ENCODE measurements around the gene RTN4RL1.
"Not testable (repeated sequence)": the region's sequence is repeated elsewhere in the genome, so short reads cannot be mapped to it uniquely, and the experiment has no call there.

The RTN4RL1 gene

DNA sequence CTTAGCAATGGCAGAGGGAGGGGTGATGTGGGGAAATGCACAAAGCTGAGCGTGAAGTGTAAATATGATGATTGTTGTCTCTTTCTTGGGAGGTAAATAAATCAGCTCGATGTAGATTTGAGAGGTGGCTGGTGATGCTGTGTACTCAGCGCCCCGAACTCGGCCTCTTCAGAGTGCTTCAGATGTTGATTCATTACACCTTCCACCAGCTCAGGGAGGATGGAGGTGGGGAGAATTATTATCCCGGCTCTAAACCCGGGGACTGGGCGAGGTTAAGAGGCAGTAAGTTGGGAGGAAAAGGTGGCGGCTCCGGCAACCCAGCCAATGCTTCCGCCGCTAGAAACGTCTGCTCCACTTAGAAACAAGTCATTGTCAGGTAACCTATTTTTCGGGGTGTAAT, 108.8 kb downstream of the RTN4RL1 start:
- no peak for DNase-seq

DNA sequence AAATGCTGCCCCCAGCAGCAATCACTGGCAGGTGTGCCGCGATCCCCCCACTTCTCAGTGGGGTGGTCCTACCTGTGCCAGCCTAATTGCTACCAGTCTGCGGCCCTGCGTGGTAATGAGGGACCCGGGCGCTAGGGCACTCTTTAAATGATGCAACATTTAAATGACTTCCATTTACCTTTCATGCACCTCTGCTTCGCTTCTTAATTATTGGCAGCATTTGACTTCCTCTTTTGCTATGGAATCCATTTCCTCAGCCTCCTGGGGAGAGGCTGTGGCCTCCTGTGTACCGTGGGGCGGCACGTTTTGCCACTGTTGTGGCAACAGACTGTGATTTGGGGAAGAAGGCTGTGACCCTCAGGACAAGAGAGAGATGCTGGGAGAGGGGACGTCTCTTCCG, 109.2 kb downstream of the RTN4RL1 start:
- peak in 1 of 2 experiments; percentile 7 for DNase-seq

DNA sequence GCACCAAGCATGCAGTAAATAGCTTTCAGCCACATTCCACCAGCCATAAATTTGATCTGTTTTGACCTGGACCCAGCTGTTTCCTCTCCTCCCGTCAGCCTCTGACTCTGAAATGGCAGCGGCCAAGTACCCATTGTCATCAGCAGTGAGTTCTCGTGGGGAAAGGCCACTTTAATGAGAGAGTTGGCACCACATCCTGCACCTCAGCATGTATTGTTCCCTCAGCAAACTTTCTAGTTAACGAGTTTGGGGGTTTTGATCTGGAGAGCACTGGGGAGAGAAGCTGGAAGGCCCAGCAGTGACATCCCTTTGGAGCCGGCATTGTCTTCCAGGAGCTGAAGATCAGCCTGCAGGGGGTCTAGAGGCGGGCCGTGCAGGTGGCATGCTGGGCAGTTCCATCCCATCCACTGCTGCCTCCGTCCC, 110.5 kb downstream of the RTN4RL1 start:
- no peak for DNase-seq

DNA sequence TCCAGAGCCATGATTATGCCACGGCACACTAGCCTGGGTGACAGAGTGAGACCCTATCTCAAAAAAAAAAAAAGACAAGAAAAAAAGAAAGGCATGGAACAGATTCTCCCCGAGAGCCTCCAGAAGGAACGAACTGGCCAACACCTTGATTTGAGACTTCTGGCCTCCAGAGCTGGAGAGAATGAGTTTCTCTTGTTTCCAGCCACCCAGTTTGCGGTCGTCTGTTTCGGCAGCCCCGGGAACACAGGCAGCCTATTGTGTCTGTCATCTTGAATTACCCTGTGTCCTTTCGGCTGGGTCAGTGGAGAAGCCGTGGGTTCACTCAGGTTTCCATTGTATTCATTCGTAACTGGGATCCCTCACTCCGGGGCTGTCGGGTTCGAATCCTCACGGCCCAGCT, 111.4 kb downstream of the RTN4RL1 start:
- no peak for DNase-seq

DNA sequence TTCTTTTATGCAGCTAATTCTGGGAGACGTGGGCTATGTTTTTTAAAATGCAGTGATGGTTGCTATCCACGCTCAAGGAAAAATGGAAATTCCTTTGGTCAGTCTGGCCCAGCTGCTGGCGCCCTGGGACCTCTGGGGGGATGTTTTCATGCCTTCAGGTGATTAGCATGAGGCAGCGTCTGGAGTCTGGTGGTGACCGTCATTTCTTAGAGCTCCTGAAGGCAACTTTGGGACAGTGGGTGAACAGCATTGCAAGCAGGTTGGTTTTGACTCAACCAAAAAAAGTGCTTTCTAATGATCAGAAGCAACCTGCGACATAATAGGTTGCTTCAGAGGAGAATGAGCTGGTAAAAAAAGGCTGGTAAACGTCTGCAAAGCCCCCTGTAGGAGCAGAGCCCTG, 113.0 kb downstream of the RTN4RL1 start:
- DNase-seq: no peak

DNA sequence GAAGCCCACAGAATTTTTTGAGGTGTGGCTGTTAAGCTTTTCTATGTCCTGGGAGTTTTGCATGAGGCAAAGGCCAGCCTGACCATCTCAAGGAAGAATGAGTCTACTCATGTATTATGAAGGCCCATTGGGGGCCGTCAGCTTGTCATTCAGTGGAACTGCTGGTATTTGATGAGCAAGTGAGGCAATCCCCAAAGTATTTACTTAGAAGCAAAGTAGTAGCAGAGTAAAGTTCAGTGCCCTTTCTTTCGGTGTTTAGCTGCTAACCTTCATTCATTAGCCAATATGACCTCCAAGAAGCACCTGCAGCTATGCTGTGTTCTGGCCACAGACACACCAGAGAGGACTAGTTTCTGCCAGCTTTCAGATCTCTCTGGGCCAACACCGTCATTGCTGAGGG, 115.1 kb downstream of the RTN4RL1 start:
- no peak for DNase-seq

DNA sequence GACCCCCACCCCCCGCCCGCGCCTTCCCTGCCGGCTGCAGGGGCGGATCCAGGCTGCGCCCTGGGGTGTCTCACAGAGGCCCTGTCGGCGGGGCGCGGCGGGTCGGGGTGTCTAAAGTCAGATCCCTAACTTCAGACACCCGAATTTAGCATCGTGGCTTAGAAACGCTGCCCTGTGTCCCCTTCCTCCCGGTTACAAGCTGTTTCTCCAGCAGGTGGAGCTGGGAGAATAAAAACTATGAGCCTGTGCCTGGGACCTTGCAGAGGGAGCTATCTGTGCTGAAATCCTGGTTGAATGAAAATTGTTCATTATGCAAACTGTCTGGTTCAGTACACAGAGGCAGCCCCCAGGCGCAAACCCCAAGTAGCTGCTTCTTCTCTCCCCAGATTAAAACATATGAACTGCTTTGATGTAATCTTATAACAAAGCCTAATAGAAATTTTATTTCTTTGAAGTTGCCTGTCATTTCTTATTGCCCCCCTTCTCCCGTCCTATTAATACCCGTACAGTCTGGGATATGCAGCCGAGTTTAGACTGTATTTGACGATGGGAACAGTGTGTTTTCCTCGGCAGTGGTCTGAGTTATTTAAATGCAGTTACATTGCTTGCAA, 116.3 kb downstream of the RTN4RL1 start:
- DNase-seq: peak; percentile 53 to 78

DNA sequence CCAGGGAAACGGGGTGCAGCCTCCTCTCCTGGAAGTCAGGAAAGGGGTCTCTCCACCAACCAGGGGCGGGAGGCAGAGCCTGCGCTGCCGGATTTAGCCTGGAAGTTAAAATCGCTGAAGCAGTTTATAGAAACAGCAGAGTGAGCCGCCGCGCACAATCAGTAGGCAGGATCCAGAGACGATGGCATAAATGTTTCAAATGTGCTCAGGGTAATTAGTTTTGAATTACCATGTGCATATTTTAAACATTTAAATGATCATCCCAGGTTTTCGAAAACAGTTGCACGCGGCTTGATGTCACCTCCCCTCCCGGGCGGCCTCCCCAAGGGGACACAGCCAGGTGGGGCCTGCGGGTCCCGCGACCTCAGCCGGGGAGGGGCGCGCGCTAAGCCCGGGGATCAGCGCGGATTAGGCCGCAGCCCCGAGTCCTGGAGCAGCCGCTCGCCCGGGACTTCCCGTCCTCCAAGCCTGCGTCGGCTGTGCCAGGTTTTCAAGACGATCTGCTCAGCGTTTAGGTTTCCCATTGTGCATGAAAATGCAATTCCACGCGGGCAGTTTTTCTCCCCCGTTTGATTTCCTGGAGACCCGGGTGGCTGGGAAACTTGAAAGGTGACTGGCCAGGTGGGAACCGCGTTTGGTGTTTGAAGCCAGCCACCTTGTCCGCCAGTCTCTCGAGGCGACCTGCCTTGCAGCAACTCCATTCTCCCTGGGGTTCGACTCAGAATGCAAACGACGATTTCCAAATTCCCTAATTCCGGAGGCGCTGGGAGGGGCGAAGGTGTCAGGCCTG, 117.0 kb downstream of the RTN4RL1 start:
- DNase-seq: peak in 1 of 2 experiments; percentile 6

DNA sequence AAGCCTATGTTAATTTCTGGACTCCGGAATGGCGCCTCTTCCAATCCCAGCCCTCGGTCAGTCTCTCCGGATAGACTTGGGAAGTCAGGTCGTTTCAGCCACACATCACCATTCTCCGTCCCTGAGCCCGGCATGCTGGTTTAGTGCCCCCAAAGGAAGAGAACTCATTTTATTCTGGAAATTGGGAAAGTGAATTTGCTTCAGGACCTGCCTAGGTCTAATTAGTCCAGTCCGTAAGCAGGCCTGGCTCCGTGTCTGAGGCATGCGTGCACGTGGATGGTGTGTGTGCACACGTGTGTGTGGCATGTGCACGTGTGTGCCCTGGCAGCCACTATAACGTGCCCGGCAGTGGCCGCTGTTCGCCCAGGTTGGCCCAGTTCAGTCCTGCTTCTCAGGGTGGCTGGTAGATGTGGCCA, 117.9 kb downstream of the RTN4RL1 start:
- DNase-seq: no peak

DNA sequence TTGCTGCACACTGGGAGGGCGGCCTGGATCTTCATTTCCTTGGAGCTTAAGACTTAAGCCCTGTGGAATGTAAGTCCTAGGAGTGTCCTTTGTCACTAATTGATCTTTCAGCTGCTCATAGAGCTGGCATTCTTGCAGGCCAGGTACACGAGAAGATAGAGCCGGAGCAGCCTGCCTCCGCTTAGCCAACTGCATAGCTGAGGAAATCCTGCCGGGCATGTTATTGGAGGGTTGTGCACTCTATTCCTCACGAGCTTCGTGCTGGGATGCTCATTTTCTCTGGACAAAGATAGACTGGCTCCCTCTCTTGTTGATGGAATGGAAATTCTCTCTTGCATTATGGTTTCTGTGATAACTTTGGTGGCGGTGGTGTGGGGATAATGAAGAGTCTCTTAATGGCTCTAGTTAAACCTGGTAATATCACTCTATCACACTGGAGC, 118.5 kb downstream of the RTN4RL1 start:
- DNase-seq: no peak

DNA sequence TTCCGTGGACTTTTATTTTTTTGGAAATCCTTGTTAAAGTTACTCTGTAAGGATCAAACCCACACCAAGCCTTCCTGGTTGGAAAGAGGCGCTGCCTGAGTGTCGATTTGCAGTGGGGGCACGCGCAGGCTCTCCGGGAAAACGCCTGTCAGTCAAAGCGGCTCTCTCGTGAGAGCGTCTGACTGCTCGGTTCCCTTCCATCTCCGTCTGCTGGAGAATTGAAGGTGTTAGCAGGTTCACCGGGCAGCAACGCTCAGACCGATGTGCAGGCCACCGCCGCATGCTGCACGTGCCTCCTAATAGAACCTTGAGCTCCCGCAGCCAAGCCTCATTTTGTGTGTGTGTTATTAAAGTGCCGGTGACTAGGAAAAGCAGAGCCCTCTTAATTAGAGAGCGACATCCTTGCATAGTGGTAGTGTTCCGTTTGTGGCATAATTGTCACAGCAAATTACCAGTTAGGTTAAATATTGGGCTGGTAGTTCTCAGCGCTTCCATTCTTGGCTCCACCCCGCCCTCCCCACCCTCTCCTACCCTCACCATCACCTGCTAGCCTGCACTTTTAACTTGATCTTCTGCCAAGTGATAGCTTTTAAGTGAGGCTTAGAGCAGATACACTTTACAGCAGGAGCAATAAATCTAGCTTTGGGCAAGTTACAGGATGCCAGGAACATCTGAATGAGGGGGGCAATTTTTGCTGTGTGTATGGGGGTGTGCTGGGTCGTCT, 119.8 kb downstream of the RTN4RL1 start:
- no peak for DNase-seq

DNA sequence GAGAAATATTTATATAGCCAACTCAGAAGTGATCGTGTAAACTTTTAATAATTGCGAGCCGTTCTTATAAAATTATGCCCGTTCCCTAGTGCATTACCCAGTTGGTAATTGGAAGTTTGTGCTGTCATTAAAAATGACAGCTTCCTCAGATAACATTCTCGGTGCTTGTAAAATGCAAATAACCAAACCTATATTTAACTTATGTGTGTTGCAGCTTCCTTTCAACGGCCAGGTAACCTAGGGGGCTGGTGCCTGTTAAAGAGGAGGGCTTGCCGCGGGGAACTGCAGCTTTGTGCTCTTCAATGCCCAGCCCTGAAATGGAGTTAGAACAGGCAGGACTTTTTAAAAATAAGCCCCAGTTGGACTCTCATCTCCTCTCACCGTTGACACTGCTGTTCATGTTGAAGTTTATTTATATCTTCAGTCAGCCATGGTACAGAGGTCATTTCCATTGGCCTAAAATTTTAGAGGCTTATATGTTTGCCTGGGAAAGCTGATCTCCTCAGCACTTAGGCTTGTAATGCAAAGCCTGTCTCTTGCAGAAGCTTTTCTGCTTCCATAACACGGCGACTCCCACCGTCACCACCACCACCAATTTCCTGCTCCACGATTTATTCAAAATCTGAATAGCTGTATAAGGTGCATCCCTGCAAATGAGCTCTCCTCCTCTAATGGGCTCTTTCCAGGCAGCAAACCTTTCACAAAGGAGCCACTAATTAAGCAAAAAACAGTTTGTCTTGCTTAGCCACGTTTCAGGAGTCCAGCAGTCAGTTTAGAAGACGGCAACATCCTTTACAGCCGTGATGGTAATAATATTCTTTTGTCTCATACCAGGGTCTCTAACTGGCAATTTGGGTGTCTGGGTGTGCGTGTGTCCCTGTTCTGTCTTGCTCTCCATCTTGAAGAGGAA, 120.6 kb downstream of the RTN4RL1 start:
- no peak for DNase-seq

DNA sequence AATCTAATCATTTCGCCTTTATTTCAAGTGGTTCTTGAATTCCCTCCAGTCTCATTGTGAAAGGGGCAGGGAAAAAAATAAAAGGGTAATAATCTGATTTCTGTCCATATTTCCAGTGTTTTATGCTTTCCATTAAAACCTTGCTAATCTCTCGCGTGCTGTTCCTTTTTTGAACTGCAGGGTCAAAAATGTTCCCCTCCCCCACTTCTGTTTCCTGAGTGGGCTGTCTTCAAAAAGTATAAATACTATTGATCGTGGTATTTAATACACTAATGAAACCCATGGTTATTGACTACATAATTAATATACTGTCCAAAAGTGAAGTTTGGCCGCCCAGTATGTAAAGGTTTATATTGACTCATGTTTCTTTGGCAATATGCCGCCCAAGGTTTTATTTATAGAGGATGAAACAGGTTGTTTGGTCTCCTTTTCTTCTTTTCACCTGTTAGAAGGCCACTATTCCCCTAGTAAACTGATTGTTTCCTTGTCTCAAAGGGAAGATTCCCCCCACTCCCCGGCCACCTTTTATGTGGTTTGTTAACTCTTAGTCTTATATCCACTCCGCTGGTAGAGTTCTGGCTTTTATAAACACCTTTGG, 125.6 kb downstream of the RTN4RL1 start:
- DNase-seq: no peak

DNA sequence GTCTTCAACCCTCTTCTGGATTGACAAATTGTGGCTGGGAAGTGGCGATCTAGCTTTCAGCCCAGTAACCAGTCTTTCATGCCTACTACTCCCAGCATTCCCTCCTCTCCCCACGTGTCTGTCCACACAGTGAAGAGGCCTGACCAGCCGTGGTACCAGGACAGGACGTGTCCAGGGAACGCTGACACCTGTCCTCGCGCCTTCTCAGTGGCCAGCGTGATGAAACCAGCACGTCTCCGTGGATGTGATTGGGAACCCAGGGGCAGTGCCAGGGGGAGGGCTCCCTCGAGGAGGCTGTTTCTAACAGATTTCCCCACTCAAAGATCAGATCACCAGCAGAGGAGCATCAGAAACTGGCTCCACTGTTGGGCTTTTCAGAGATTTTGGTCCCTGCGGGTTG, 126.3 kb downstream of the RTN4RL1 start:
- no peak for DNase-seq

DNA sequence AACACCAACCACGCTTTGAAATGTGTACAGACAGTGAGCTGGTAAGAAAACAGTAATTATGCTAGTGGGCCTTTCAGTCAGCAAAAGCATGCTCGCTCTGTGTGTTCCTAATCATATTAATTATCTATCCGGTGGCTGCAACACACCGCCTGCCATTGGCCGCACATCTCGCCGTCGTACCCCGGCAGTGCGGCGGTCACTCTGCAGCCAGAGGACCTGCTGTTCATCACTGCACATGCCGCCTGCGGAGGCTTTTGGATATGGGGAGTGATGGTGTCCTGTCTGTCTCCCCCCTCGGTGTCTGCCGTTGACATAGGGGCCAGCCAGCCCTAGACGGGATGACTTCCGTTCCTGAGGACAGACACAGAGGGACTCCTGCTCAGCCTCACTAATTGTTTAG, 126.8 kb downstream of the RTN4RL1 start:
- no peak for DNase-seq

DNA sequence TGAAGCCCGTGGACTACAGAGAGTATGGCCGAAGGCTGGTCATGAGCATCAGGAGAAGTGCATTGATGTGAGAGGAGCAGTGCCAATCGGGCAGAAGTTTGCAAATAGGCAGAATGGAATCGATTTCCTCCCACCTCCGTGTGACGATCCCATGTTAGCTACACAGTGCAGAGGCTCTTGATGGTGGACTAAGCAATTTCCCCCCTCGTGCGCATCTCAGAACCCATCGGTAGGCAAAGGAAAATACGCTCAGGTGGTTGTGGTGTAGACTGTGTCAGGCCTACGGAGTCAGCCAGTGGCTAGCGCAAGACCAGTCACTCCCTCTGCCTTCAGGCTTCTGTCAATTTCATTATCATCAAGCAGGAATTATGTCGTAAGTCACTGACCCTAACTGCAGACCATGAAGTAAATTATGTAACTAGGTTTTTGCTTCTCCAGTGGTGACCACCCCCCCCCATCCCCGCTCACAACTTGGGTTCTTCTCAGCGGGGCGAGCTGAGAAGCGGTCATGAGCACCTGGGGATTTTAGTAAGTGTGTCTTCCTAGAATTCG, 128.0 kb downstream of the RTN4RL1 start:
- no peak for DNase-seq

DNA sequence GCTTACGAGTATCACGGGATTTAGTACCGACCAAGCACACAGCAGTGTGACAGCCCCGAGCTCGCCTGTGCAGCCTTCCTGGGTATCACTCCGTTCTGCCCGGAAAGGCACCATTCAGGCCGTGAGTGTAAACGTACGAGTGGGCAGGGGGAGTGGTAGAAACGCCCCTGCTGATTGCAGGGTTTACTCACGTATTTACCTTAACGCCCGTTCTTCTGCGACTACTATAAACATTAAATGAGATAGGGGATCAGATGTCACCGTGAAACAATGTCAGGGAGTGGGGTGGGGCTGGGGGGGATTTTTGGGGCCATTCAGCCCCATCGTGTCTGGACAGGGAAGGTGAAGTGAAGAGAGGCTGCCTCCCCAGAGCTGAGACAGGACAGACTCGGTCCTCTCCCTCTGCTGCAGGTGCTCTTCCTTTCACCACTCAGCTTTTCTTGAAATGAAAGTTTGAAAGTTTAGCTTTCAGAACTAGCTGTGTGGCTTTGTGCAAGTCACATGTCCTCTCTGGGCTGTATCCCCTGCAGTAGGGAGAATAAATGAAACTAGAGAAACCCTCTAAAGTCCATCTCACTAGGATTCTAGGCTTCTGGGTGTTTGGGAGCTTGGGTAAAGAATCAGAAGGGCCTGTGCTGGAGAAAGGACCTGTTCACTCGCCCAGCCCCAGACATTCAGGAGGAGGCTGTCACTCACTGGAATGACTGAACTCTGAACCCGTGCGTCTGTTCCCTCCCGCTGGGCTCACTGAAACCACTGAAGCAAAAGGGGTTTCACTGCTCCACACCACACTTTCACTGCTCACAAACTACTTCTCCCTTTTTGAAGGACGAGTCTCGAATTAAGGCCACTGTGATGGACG, 128.7 kb downstream of the RTN4RL1 start:
- DNase-seq: no peak

DNA sequence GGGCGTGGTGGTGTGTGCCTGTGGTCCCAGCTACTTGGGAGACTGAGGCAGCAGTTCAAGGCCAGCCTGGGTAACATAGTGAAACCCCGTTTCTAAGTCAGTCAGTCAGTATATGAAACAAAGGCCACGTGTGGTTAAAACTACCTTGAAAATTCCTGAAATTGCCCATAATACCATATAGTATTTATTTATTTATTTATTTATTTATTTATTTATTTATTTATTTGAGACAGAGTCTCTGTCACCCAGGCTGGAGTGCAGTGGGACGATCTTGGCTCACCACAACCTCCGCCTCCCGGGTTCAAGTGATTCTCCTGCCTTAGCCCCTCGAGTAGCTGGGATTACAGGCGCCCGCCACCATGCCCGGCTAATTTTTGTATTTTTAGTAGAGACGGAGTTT, 129.7 kb downstream of the RTN4RL1 start:
- DNase-seq: not testable (repeated sequence)

DNA sequence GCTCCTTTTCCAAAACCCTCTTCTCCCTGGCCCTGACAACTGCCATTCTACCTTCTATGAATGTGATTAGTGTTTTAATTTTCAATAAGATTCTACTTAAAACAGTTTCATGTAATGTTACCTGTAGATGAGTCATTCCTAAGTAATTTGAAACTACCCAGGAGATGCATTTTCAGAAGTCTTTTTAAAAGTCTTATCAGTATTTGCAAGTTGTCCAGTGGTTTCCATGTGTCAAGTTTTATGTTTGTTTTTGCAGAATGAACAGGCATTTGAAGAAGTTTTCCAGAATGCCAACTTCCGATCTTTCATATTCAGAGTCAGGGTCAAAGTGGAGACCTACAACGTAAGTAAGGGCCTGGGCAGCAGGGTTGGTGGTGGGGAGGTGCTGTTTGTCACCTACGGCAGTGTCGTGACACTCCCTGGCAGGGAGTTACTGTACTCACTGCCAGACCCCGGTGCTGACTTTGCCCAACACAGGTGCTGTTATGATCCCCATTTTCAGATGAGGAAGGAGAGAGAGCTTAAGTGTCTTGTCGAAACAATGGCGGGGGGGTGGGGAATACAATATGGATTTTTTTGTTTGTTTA, 130.3 kb downstream of the RTN4RL1 start:
- DNase-seq: no peak

DNA sequence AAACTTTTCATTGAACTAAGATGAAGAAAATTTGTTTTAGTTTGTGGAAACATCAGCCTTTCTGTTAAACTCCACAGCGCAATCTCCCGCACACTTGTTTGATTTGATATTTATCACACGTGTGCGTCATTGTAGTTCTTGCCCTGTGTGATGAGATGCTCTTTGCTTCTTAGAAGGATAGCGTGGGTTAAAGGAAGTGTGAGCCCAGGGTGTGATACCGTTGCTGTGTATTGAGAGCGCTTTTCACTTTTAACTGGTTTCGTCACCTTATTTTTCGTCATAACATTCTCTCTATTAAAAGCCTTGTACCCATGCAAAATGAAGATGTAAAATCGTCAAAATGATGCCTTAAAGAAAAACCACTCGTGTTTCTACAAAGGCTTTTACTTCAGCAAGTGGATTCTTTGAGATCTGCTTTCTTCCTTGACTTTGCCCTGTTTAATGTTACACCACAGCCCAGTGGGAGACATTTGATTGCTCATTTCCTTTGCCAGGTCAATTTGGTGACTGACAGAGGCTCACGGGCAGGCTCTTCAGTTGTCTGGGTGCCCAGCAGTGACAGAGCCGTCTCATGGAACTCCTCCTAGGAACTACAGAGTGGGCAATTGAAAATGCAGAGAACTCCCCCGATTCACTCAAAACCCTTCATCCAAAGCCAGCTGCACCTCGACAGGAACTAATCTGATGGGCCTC, 134.2 kb downstream of the RTN4RL1 start:
- DNase-seq: no peak
